Measurements from ENCODE around the gene RPP40. TPM values are rescaled to one million over a fixed set of nuclear protein-coding genes. Genes with fewer than 3 reads are reported as not detected.

Gene RPP40
- polyA plus RNA-seq, 1 of the 3 experiments (the other 2 are of a cell fraction), result 9.8 TPM

GRCh38 chr6:5003604-5004372 lies at the start of gene RPP40 (continued):
- TF ChIP-seq, protein P1, sequence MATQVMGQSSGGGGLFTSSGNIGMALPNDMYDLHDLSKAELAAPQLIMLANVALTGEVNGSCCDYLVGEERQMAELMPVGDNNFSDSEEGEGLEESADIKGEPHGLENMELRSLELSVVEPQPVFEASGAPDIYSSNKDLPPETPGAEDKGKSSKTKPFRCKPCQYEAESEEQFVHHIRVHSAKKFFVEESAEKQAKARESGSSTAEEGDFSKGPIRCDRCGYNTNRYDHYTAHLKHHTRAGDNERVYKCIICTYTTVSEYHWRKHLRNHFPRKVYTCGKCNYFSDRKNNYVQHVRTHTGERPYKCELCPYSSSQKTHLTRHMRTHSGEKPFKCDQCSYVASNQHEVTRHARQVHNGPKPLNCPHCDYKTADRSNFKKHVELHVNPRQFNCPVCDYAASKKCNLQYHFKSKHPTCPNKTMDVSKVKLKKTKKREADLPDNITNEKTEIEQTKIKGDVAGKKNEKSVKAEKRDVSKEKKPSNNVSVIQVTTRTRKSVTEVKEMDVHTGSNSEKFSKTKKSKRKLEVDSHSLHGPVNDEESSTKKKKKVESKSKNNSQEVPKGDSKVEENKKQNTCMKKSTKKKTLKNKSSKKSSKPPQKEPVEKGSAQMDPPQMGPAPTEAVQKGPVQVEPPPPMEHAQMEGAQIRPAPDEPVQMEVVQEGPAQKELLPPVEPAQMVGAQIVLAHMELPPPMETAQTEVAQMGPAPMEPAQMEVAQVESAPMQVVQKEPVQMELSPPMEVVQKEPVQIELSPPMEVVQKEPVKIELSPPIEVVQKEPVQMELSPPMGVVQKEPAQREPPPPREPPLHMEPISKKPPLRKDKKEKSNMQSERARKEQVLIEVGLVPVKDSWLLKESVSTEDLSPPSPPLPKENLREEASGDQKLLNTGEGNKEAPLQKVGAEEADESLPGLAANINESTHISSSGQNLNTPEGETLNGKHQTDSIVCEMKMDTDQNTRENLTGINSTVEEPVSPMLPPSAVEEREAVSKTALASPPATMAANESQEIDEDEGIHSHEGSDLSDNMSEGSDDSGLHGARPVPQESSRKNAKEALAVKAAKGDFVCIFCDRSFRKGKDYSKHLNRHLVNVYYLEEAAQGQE (IDR thresholded peaks at IDR 0.05; ENCODE audit: low read depth, low read length), result no peak
- TF ChIP-seq ELF1 (IDR thresholded peaks at IDR 0.05) (no peak), MEF2A (IDR thresholded peaks at IDR 0.05; ENCODE audit: borderline replicate concordance, low read depth) (no peak), RFX5 (IDR thresholded peaks at IDR 0.05; ENCODE audit: low read length) (no peak), FOXM1 (IDR thresholded peaks at IDR 0.05; ENCODE audit: low read depth) (no peak), GATA2 (CRISPR knock-in tag; IDR thresholded peaks at IDR 0.05) (no peak), NFIC (IDR thresholded peaks at IDR 0.05; ENCODE audit: borderline replicate concordance) (no peak), SMC3 (IDR thresholded peaks at IDR 0.05; ENCODE audit: low read depth, low read length) (no peak), SIN3A (IDR thresholded peaks at IDR 0.05; ENCODE audit: borderline replicate concordance, low read depth, low read length) (peak; percentile 24; the same call in 1 of the 2 replicates)
- TF ChIP-seq, protein P2, sequence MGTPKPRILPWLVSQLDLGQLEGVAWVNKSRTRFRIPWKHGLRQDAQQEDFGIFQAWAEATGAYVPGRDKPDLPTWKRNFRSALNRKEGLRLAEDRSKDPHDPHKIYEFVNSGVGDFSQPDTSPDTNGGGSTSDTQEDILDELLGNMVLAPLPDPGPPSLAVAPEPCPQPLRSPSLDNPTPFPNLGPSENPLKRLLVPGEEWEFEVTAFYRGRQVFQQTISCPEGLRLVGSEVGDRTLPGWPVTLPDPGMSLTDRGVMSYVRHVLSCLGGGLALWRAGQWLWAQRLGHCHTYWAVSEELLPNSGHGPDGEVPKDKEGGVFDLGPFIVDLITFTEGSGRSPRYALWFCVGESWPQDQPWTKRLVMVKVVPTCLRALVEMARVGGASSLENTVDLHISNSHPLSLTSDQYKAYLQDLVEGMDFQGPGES (IDR thresholded peaks at IDR 0.05; ENCODE audit: low read depth, low read length), result no peak
- TF ChIP-seq, protein P3, sequence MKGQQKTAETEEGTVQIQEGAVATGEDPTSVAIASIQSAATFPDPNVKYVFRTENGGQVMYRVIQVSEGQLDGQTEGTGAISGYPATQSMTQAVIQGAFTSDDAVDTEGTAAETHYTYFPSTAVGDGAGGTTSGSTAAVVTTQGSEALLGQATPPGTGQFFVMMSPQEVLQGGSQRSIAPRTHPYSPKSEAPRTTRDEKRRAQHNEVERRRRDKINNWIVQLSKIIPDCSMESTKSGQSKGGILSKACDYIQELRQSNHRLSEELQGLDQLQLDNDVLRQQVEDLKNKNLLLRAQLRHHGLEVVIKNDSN (IDR thresholded peaks at IDR 0.05; ENCODE audit: borderline replicate concordance, low read depth), result no peak

- ChIA-PET CTCF (no interaction called here), POLR2A (no interaction called here)
- TF ChIP-seq RCOR1 (IDR thresholded peaks at IDR 0.05; ENCODE audit: low read length), result no peak
- TF ChIP-seq, protein P2 (IDR thresholded peaks at IDR 0.05; ENCODE audit: low read depth, low read length), result no peak
- no peak for TF ChIP-seq CHD2 (IDR thresholded peaks at IDR 0.05; ENCODE audit: low read length, partially characterized antibody)
- no peak for TF ChIP-seq SIN3A (IDR thresholded peaks at IDR 0.05; ENCODE audit: borderline replicate concordance, low read depth, low read length)
- TF ChIP-seq, protein P1 (IDR thresholded peaks at IDR 0.05; ENCODE audit: low read depth, low read length), result no peak
- no peak for TF ChIP-seq FOXJ3 (CRISPR knock-in tag; IDR thresholded peaks at IDR 0.05)
- no peak for TF ChIP-seq RXRA (IDR thresholded peaks at IDR 0.05; ENCODE audit: borderline replicate concordance, low read depth)
- TF ChIP-seq RAD21 (IDR thresholded peaks at IDR 0.05; ENCODE audit: low read length), result no peak
- no peak for TF ChIP-seq RFX5 (IDR thresholded peaks at IDR 0.05; ENCODE audit: low read length)
- TF ChIP-seq, protein P4, sequence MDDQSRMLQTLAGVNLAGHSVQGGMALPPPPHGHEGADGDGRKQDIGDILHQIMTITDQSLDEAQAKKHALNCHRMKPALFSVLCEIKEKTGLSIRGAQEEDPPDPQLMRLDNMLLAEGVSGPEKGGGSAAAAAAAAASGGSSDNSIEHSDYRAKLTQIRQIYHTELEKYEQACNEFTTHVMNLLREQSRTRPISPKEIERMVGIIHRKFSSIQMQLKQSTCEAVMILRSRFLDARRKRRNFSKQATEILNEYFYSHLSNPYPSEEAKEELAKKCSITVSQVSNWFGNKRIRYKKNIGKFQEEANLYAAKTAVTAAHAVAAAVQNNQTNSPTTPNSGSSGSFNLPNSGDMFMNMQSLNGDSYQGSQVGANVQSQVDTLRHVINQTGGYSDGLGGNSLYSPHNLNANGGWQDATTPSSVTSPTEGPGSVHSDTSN (IDR thresholded peaks at IDR 0.05), result no peak
- TF ChIP-seq POLR2AphosphoS5 (IDR thresholded peaks at IDR 0.05; ENCODE audit: low read depth, low read length), result no peak
- no peak for TF ChIP-seq TCF12 (IDR thresholded peaks at IDR 0.05)
Measured at GRCh38 chr6:5053038-5053437, 49.2 kb upstream of the RPP40 start.

More at GRCh38 chr6:5053038-5053437, 49.2 kb upstream of the RPP40 start:
- Histone ChIP-seq H4K20me1 (ENCODE audit: insufficient read depth) (no peaks in the 10 kb centered on the region), H3K79me2 (ENCODE audit: insufficient read depth) (no peaks in the 10 kb centered on the region), H3K27me3 (ENCODE audit: insufficient read depth) (no peaks in the 10 kb centered on the region), H2AFZ (ENCODE audit: low read depth) (no peak overlapping the region), H3K4me3 (ENCODE audit: low read depth in 2 of 2, low read length in 1 of 2) (no peak overlapping the region), H3K9ac (no peak overlapping the region), H3F3A (replicated peaks; ENCODE audit: insufficient read depth) (no peaks in the 10 kb centered on the region), H3K27ac (ENCODE audit: low read depth in 2 of 2, low read length in 1 of 2) (no peak overlapping the region; a peak in 1 of 4 replicates), H3K9me3 (no peaks in the 10 kb centered on the region), H3K4me1 (ENCODE audit: control insufficient read depth in 1 of 2, insufficient read depth in 2 of 2, low read depth in 1 of 2, low read length in 1 of 2) (peaks cover 3 to 12% of the 10 kb centered on the region in 2 experiments; a peak in 3 of 4 replicates), H3K4me2 (no peak overlapping the region), H3K36me3 (replicated peaks in 1 of 2; ENCODE audit: control insufficient read depth in 1 of 2, insufficient read depth in 2 of 2, low read length in 1 of 2) (no peaks in the 10 kb centered on the region), H3K9me2 (no peaks in the 10 kb centered on the region)
- no peak for DNase-seq

All from SK-N-SH (cell line).